HFF-Myc (cell line): ENCODE results near the gene TIMM22.

Source experiments
- DNase-seq: peaks from one replicate; pipeline ENCODE4 v3.0.0-alpha.2; 2011; ENCODE audit warnings: low read depth; ENCODE audit errors: extremely low read depth
- H3K4me3 ChIP-seq: replicated peaks from 2 replicates; pipeline ENCODE4 v1.5.1; 2011; ENCODE audit warnings: low read depth, mild to moderate bottlenecking, control low read depth, low read length
- CTCF ChIP-seq: IDR thresholded peaks from 2 replicates; pipeline ENCODE4 v1.5.1; 2012; ENCODE audit warnings: mild to moderate bottlenecking, low read depth, low read length, control low read depth; ENCODE audit errors: missing control alignments

TIMM22 gene

GRCh38 chr17:1034652-1035210, 37.8 kb downstream of the TIMM22 start:
- TF ChIP-seq CTCF, result no peak
- no peak overlapping the region for H3K4me3 ChIP-seq
- no peak for DNase-seq

GRCh38 chr17:1035546-1036170, 38.7 kb downstream of the TIMM22 start:
- no peak for TF ChIP-seq CTCF
- DNase-seq, result no peak
- H3K4me3 ChIP-seq, result no peak overlapping the region

- no peak for DNase-seq
- TF ChIP-seq CTCF, result no peak
- no peak overlapping the region for H3K4me3 ChIP-seq
Measured at GRCh38 chr17:1036171-1036844, 39.4 kb downstream of the TIMM22 start.

GRCh38 chr17:1036845-1037237, 39.9 kb downstream of the TIMM22 start:
- H3K4me3 ChIP-seq, result no peak overlapping the region
- no peak for TF ChIP-seq CTCF
- DNase-seq, result no peak

GRCh38 chr17:1037238-1037879, 40.4 kb downstream of the TIMM22 start:
- DNase-seq, result no peak
- no peak overlapping the region for H3K4me3 ChIP-seq
- TF ChIP-seq CTCF, result no peak

GRCh38 chr17:1038459-1039122, 41.7 kb downstream of the TIMM22 start:
- H3K4me3 ChIP-seq, result no peak overlapping the region
- no peak for TF ChIP-seq CTCF
- DNase-seq, result no peak
